CD4-positive, alpha-beta T cell treated with Interleukin-6 for 4 hours (primary cell): ENCODE results near the gene FBXW11.

Source experiments
- DNase-seq: peaks from one replicate; pipeline ENCODE4 v3.0.0-alpha.2; 2020; ENCODE audit warnings: mixed read lengths

The FBXW11 gene

GRCh38 chr5:171837522-171837921 is 168.9 kb downstream of the FBXW11 start:
- no peak for DNase-seq

- DNase-seq = no peak
These were observed 171.4 kb downstream of the FBXW11 start for GRCh38 chr5:171835066-171835465.

- no peak for DNase-seq
These were observed 172.0 kb downstream of the FBXW11 start for GRCh38 chr5:171834461-171834860.

- no peak for DNase-seq
These were observed 173.7 kb downstream of the FBXW11 start for GRCh38 chr5:171832775-171833174.

- DNase-seq = no peak
These were observed 175.8 kb downstream of the FBXW11 start for GRCh38 chr5:171830686-171831085.

GRCh38 chr5:171827162-171827561 is 179.3 kb downstream of the FBXW11 start:
- no peak for DNase-seq

- no peak for DNase-seq
These were observed 180.3 kb downstream of the FBXW11 start for GRCh38 chr5:171826132-171826531.

GRCh38 chr5:171825051-171825450 is 181.4 kb downstream of the FBXW11 start:
- DNase-seq = no peak

- DNase-seq = no peak
These were observed 183.2 kb downstream of the FBXW11 start for GRCh38 chr5:171823269-171823668.

- DNase-seq = no peak
These were observed 185.2 kb downstream of the FBXW11 start for GRCh38 chr5:171821286-171821685.

GRCh38 chr5:171820561-171820960 is 185.9 kb downstream of the FBXW11 start:
- no peak for DNase-seq

- no peak for DNase-seq
These were observed 189.8 kb downstream of the FBXW11 start for GRCh38 chr5:171816666-171817065.

- DNase-seq = no peak
These were observed 192.5 kb downstream of the FBXW11 start for GRCh38 chr5:171813813-171814490.

GRCh38 chr5:171813270-171813669 is 193.2 kb downstream of the FBXW11 start:
- DNase-seq = no peak
